Heart right ventricle (tissue), 16 donors: ENCODE results near the gene HSPG2. TPM values are rescaled to one million over a fixed set of nuclear protein-coding genes. Genes with fewer than 3 reads are reported as not detected.
"Not testable (repeated sequence)": the region's sequence is repeated elsewhere in the genome, so short reads cannot be mapped to it uniquely, and the experiment has no call there.

Source experiments
- ATAC-seq, 8 donors: fragments of 200-7000 bp; cut with Tn5 transposase; one replicate each; pipeline ENCODE4 v1.9.1; 2020; ENCODE audit warnings: mild to moderate bottlenecking in 8 of 8, moderate library complexity in 8 of 8, moderate number of reproducible peaks in 1 of 8
- DNase-seq, 2 donors: peaks; one replicate each; pipeline ENCODE4 v3.0.0-alpha.2; 2020
- H3K27ac ChIP-seq, 10 donors: fragments of 200-600 bp; sonication (generic) in 2 of 10; one replicate each; pipeline versions ENCODE4 v1.5.0 to v1.8.0; 2020 to 2022; ENCODE audit warnings: mild to moderate bottlenecking in 3 of 10
- H3K27me3 ChIP-seq, 7 donors: fragments of 200-600 bp; one replicate each; pipeline ENCODE4 v1.8.0; 2021 to 2022; ENCODE audit warnings: mild to moderate bottlenecking in 2 of 7
- H3K36me3 ChIP-seq, 9 donors: fragments of 200-600 bp; sonication (generic) in 1 of 9; one replicate each; pipeline versions ENCODE4 v1.5.0 to v1.8.0; 2020 to 2022; ENCODE audit warnings: mild to moderate bottlenecking in 2 of 9
- H3K4me1 ChIP-seq, 9 donors: fragments of 200-600 bp; sonication (generic) in 1 of 9; one replicate each; pipeline versions ENCODE4 v1.5.0 to v1.8.0; 2020 to 2022; ENCODE audit warnings: mild to moderate bottlenecking in 4 of 9
- H3K4me3 ChIP-seq, 10 donors: fragments of 200-600 bp; sonication (generic) in 2 of 10; one replicate each; pipeline versions ENCODE4 v1.5.0 to v1.8.0; 2020 to 2022; ENCODE audit warnings: mild to moderate bottlenecking in 7 of 10, moderate library complexity in 2 of 10
- H3K9me3 ChIP-seq, 11 donors: fragments of 200-600 bp in 10 of 11; sonication (generic) in 2 of 11; one replicate each; pipeline versions ENCODE4 v1.5.0 to v1.8.0; 2013 to 2022; ENCODE audit warnings: mild to moderate bottlenecking in 2 of 11, control low read depth in 1 of 11, moderate library complexity in 1 of 11
- WGBS, 2 donors: extraction: QIAGEN DNeasy Blood & Tissue Kit; methylation state at CpG; one replicate each; pipeline ENCODE4 v1.1.7; 2013; ENCODE audit warnings: inconsistent platforms in 1 of 2; 5-methylcytosine and 5-hydroxymethylcytosine counted together
- intact Hi-C, 10 donors: fragments of 100-400 bp; cut with DNase I; formaldehyde crosslinking; loops; one replicate each; pipeline versions ENCODE4 v1.11.1 to v1.14.2; 2022
- polyA plus RNA-seq, 2 donors: library from polyadenylated mRNA; stranded (reverse); fragments of 200-250 nt; gene quantifications; one replicate each; pipeline ENCODE4 v1.2.3, GENCODE V29; 2013
- total RNA-seq, 10 donors: library from RNA; stranded (reverse); fragmentation: NEBNext Ultra II Directional in 3 of 10; extraction: Animal tissue kit (Norgen Biotek cat#: 25700) in 3 of 10; gene quantifications; one replicate each; pipeline versions ENCODE4 v1.2.1 to v1.2.4, GENCODE V29; 2021 to 2023
- TF ChIP-seq, protein P1 (sequence below), 9 donors: fragments of 200-600 bp; sonication (generic) in 2 of 9; IDR thresholded peaks; one replicate each; pipeline versions ENCODE4 v1.5.0 to v1.8.0; 2021 to 2022; ENCODE audit warnings: antibody characterized with exemption in 9 of 9, mild to moderate bottlenecking in 5 of 9, moderate library complexity in 1 of 9
- donor health status: Arrhythmogenic right ventricular cardiomyopathy.
- donor health status: ischemic (EF 13 %, LVEDD 7.1; RV severe dilation, severe dysfunction).
- donor health status: healthy with polysubstance abuse.
- donor health status: DM: no; HTN: yes; CAD: no.
- donor health status: DM: no; HTN: no; CAD: no.
- donor health status: ischemic (EF 25% LVEDD 6.9; RV normal size, moderate dysfunction).
- donor health status: ischemic (EF 25% LVEDD 5.7; RV mildly dilated, moderate dysfunction).
- donor health status: healthy.
- donor health status: DM: yes; HTN: yes; CAD: no.
- donor health status: Ischemic cardiomyopathy.
- donor health status: ischemic (EF 35%, LVEDD 5.7; RV mildly dilated, moderate dysfunction).
- donor health status: nonischemic (EF 11% LVEDD 7.7; RV severe dilation, severe dysfunction).
- donor health status: DM: yes; HTN: yes; CAD: no.
- donor health status: PGD.
- donor health status: ischemic (EF 29% LVEDD 5.4; RV normal size, mild dysfunction).
- donor health status: nonischemic (EF 23%, LVEDD 6.1; RV moderate dilation, normal function).

HSPG2 gene
- total and polyA plus RNA-seq, 12 donors, result 221 to 508 (median 310) TPM

DNA sequence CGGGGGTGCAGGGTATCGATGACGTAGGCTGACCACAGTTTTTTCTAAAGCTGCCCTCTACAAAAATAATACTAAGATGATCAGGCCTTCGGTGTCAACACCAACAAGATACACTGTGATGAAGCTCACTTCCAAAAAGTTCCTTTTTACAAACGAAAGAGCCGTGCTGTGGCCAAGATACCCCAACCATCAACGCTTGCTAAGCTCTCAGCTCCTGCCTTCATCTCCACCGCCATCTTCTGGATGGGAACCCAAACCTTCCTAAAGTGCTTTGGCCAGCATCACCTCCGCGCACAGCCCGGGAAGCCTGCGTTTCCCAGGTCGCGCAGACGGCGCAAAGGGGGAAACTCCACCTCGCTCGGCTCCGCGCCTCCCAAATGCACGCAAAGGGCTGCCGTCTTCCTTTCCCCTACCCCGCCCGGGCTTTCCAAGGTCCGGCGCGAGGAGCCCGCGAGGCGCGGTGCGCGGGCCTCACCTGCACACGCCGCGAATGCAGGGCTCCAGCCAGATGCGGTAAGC, 154.7 kb downstream of the HSPG2 start:
- 0% methylated on average over 37 of the region's 37 CpGs for WGBS, 2 donors
- Histone ChIP-seq H3K4me1 (peaks cover 4 to 35% (median 22%) of the 10 kb centered on the region in 9 donors), H3K4me3 (peak overlapping the region; percentile 80 to 98 (median 94)), H3K27ac (peak overlapping the region; percentile 92 to 100 (median 99)), H3K36me3 (no peaks in the 10 kb centered on the region), H3K9me3 (peaks cover 0 to 9% (median 0%) of the 10 kb centered on the region in 11 donors), H3K27me3 (no peaks in the 10 kb centered on the region)
- TF ChIP-seq, protein P1, sequence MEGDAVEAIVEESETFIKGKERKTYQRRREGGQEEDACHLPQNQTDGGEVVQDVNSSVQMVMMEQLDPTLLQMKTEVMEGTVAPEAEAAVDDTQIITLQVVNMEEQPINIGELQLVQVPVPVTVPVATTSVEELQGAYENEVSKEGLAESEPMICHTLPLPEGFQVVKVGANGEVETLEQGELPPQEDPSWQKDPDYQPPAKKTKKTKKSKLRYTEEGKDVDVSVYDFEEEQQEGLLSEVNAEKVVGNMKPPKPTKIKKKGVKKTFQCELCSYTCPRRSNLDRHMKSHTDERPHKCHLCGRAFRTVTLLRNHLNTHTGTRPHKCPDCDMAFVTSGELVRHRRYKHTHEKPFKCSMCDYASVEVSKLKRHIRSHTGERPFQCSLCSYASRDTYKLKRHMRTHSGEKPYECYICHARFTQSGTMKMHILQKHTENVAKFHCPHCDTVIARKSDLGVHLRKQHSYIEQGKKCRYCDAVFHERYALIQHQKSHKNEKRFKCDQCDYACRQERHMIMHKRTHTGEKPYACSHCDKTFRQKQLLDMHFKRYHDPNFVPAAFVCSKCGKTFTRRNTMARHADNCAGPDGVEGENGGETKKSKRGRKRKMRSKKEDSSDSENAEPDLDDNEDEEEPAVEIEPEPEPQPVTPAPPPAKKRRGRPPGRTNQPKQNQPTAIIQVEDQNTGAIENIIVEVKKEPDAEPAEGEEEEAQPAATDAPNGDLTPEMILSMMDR (IDR thresholded peaks at IDR 0.05), result peak in 6 of 9 donors; percentile 19 to 55 (median 41)
- DNase-seq (peak in 1 of 2 donors; percentile 39), ATAC-seq (peak; percentile 13 to 51 (median 28))
- intact Hi-C loops, result loop anchor here in 2 of 10 donors (10.0 kb wide), 1 partner anchor 182 kb away; no protein-coding TSS in a partner anchor

DNA sequence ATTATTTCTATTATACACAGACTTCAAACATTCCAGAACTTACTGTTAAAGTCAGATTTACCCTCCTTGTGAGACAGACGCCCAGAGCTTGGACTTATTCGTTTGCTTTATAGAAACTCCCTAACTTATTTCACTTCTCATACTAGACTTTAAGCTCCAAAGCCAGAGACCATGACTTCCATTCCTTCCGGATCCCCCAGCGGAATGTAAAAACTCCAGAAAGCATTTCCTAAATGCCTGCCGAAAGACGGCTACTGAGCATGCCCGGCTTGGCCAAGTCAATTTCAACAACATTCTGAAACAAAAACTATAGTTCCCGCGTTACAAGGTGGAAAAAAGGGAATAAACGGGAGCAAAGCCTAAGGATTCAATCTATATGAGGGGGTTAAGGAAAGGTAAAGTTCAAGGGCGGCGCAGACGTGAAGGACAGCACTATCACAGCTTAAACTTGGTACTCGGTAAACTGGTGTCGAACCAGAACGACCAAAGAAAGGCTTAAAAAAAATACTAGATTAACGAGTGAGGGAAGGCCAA, 155.2 kb downstream of the HSPG2 start:
- no peak for ATAC-seq
- no peak for DNase-seq
- Histone ChIP-seq H3K27ac (peak overlapping the region in 9 of 10 donors; percentile 92 to 100 (median 99)), H3K9me3 (peaks cover 0 to 13% (median 0%) of the 10 kb centered on the region in 11 donors), H3K4me3 (peak overlapping the region; percentile 80 to 98 (median 94)), H3K4me1 (peaks cover 4 to 35% (median 22%) of the 10 kb centered on the region in 9 donors), H3K27me3 (no peaks in the 10 kb centered on the region), H3K36me3 (no peaks in the 10 kb centered on the region)
- intact Hi-C loops, result loop anchor here in 2 of 10 donors (10.0 kb wide), 1 partner anchor 183 kb away; no protein-coding TSS in a partner anchor
- TF ChIP-seq, protein P1 (IDR thresholded peaks at IDR 0.05), result no peak
- WGBS, 2 donors, result 0 to 1% methylated on average over 17 of the region's 17 CpGs

DNA sequence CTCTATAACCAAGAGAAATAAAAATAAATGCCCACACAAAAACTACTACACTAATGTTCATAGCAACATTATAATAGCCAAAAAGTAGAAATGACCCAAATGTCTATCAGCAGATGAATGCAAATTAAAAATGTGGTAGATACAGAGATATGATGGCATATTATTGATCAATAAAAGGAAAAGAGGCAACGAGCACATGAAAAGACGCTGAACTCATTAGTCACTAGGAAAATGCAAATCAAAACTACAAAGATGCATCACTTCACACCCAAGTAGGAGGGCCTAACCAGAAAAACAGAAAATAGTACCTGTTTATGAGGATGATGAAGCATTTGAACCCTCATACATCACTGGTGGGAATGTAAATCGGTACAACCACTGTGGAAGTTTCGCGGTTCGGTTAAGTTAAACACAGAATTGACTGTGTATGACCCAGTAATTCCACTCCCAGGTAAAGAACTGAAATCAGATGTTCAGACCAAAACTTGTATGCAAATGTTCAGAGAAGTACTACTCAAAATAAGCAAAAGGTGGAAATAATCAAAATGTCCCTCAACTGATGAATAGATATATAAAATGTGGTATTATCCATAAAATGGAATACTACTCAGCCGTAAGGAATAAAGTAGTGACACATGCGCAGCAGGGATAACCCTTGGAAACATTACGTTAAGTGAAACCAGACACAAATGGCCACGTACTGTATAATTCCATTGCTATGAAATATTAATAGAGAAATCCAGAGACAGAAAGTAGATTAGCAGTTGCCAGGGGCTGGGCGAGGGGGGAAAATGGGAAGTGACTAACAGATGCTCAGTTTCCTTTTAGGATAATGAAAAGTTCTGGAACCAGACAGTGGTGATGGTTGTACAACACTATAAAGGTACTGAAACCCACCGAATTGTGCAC, 157.2 kb downstream of the HSPG2 start:
- WGBS, 2 donors, result 81 to 85% methylated on average over 12 of the region's 12 CpGs
- Histone ChIP-seq H3K4me3 (peak overlapping the region in 1 of 10 donors; percentile 7), H3K27me3 (no peaks in the 10 kb centered on the region), H3K9me3 (peaks cover 0 to 13% (median 0%) of the 10 kb centered on the region in 11 donors), H3K27ac (peak overlapping the region in 2 of 10 donors; percentile 20 to 22), H3K4me1 (peaks cover 4 to 50% (median 29%) of the 10 kb centered on the region in 9 donors), H3K36me3 (no peaks in the 10 kb centered on the region)
- TF ChIP-seq, protein P1 (IDR thresholded peaks at IDR 0.05), result no peak
- ATAC-seq (no peak), DNase-seq (no peak)
- intact Hi-C loops, result loop anchor here in 2 of 10 donors (10.0 kb wide), 1 partner anchor 185 kb away; no protein-coding TSS in a partner anchor

DNA sequence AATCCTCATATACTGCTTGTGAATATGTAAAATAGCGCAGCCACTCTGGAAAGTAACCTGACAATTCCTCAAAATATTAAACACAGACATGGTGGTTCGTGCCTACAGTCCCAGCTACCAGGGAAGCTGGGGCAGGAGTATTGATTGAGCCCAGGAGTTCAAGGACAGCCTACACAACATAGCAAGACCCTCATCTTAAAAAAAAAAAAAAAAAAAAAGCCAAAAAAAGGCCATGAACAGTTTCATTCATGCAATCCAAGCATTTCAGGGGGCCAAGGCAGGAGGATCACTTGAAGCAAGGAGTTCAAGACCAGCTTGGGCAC, 158.7 kb downstream of the HSPG2 start:
- 94 to 95% methylated on average over 2 of the region's 2 CpGs for WGBS, 2 donors
- Histone ChIP-seq H3K27me3 (no peaks in the 10 kb centered on the region), H3K36me3 (no peaks in the 10 kb centered on the region), H3K27ac (no peak overlapping the region), H3K9me3 (peaks cover 0 to 13% (median 0%) of the 10 kb centered on the region in 11 donors), H3K4me3 (no peak overlapping the region), H3K4me1 (peaks cover 4 to 53% (median 34%) of the 10 kb centered on the region in 9 donors)
- no peak for DNase-seq
- TF ChIP-seq, protein P1 (IDR thresholded peaks at IDR 0.05), result no peak
- intact Hi-C loops, result no loop called here
- ATAC-seq, result no peak

DNA sequence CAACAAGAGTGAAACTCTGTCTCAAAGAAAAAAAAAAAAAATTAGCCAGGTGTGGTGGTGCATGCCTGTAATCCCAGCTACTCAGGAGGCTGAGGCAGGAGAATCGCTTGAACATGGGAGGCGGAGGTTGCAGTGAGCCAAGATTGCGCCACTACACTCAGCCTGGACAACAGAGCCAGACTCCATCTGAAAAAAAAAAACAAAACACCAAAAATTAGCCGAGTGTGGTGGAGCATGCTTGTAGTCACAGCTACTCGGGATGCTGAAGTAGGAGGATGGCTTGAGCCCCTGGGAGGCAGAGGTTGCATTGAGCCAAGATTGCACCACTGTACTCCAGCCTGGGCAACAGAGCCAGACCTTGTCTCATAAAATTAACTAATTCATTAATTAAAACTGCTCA, 160.2 kb downstream of the HSPG2 start:
- DNase-seq, H3K27ac ChIP-seq, intact Hi-C loops, ATAC-seq, H3K36me3 ChIP-seq, H3K4me3 ChIP-seq, H3K27me3 ChIP-seq: not testable (repeated sequence)
- peaks cover 0 to 13% (median 0%) of the 10 kb centered on the region in 11 donors for H3K9me3 ChIP-seq
- peaks cover 4 to 66% (median 32%) of the 10 kb centered on the region in 9 donors for H3K4me1 ChIP-seq
- WGBS, 2 donors, result 85 to 93% methylated on average over 5 of the region's 5 CpGs
